Measurements from ENCODE around the gene GCH1.
A peak's percentile ranks its signal among the peaks of the same experiment; 100 is the strongest.

The GCH1 gene

GRCh38 chr14:54797556-54797955 lies 105.1 kb downstream of the GCH1 start:
- no peak for DNase-seq (ENCODE audit: low read depth)

DNA sequence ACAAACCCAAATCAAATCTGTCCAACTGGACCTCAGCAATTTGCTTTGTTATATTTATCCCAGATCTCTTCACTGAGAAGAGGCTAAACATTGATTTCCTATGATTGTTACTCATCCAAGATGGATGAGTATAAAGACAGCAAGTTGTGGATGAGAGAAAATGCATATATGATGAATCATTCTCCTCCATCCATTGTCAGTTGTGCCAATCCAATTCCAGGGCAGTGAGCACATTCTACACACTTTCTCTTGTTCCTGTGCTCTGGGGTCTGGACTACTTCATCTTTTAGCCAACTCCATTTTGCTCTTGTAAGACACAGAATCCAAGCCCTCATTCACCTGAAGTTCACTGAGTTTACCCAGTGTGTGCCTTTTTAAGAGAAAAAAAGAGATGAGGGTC lies 105.7 kb downstream of the GCH1 start:
- peak; percentile 27 for DNase-seq (ENCODE audit: low read depth)

GRCh38 chr14:54794796-54795195 lies 107.8 kb downstream of the GCH1 start:
- DNase-seq (ENCODE audit: low read depth) = no peak

- DNase-seq (ENCODE audit: low read depth) = no peak
Observed at GRCh38 chr14:54794159-54794558, 108.5 kb downstream of the GCH1 start.

DNA sequence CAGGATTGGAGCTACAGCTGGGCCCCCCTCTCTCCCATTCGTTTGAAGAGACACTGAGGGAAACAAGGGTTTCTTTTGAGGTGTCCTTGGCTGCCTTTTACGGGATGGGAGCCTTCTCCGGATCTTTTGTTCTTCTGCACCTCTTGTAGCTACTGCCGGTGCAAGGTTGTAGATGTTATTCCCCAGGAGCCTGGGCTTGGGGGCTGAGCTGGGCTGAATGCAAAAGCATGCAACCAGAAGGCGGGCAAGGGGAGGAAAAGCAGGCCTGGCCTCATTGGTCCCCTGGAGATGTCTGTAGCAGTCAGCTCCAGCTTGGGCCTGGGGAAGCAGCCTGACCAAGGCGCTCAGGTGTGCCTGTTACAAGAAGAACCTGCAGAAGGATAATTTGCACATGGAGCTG lies 110.3 kb downstream of the GCH1 start:
- no peak for DNase-seq (ENCODE audit: low read depth)
